HepG2 (cell line): ENCODE data around the gene MYO3A. TPM values are rescaled to one million over a fixed set of nuclear protein-coding genes. Genes with fewer than 3 reads are reported as not detected.

Source experiments
- ATAC-seq: fragments of 200-7000 bp; cut with Tn5 transposase; 3 replicates; pipeline ENCODE4 v1.9.1; 2020; ENCODE audit warnings: mild to moderate bottlenecking, moderate library complexity
- BruUV-seq: library from RNA; stranded (reverse); fragments of 400-500 nt; replicated peaks from 2 replicates; lab custom pipeline; 2021; lab: Mats Ljungman, UMichigan
- CTCF ChIA-PET: fragments of 300-600 bp; formaldehyde crosslinking; extraction: SDS; loops from one replicate; lab custom pipeline; 2021; ENCODE audit warnings: low total read pairs, inconsistent platforms, low intra/inter-chr PET ratio; lab: Yijun Ruan, JAX
- POLR2A ChIA-PET: fragments of 350-600 bp; sonication (Branson Sonifier 250); formaldehyde crosslinking; loops from one replicate; lab custom pipeline; 2020; ENCODE audit warnings: antibody characterized with exemption, inconsistent platforms; lab: Yijun Ruan, JAX
- DNase-seq: peaks from one replicate; pipeline ENCODE4 v3.0.0-alpha.2; 2015; ENCODE audit warnings: low spot score
- FAIRE-seq: peaks from 3 replicates; lab custom pipeline; 2011; peaks lifted over from hg19 to GRCh38; lab: Jason Lieb, UNC
- H2AFZ ChIP-seq: one replicate; pipeline ENCODE4 v1.6.1; 2011; ENCODE audit warnings: low read length, inconsistent platforms
- H3K27ac ChIP-seq: fragments of 300-600 bp; 3 replicates; pipeline ENCODE4 v1.8.0; 2011; ENCODE audit warnings: mixed run types, mild to moderate bottlenecking, mixed read lengths, low read length, inconsistent platforms; ENCODE audit not compliant: insufficient read depth; ENCODE audit errors: extremely low read length
- H3K27me3 ChIP-seq, 2 experiments: fragments of 200-600 bp in 1 of 2; 2 replicates in 1 of 2; 3 replicates in 1 of 2; pipeline versions ENCODE4 v1.6.0 to v1.8.0; 2011; ENCODE audit warnings: low read length in 2 of 2, mild to moderate bottlenecking in 2 of 2, moderate library complexity in 2 of 2, inconsistent platforms in 1 of 2; ENCODE audit not compliant: insufficient read depth in 2 of 2, control insufficient read depth in 1 of 2
- H3K36me3 ChIP-seq, 2 experiments: fragments of 200-600 bp in 1 of 2; replicated peaks in 1 of 2; 2 replicates in 1 of 2; 3 replicates in 1 of 2; pipeline versions ENCODE4 v1.5.1 to v1.8.0; 2011; ENCODE audit warnings: low read length in 2 of 2, inconsistent platforms in 1 of 2; ENCODE audit not compliant: insufficient read depth in 2 of 2, control insufficient read depth in 1 of 2
- H3K4me1 ChIP-seq: 2 replicates; pipeline ENCODE4 v1.5.1; 2012; ENCODE audit warnings: low read length, inconsistent platforms; ENCODE audit not compliant: insufficient read depth
- H3K4me2 ChIP-seq: 2 replicates; pipeline ENCODE4 v1.6.0; 2011; ENCODE audit warnings: low read depth, low read length, inconsistent platforms
- H3K4me3 ChIP-seq, 3 experiments: fragments of 200-600 bp in 1 of 3; sonication (generic), shearing (Covaris generic) in 1 of 3; replicated peaks in 1 of 3; 2 replicates each; pipeline ENCODE4 v1.5.1; 2011 to 2016; ENCODE audit warnings: low read length in 3 of 3, inconsistent platforms in 2 of 3, low read depth in 2 of 3, mild to moderate bottlenecking in 2 of 3, control low read depth in 1 of 3, mixed read lengths in 1 of 3; ENCODE audit not compliant: insufficient read depth in 1 of 3
- H3K79me2 ChIP-seq: one replicate; pipeline ENCODE4 v1.6.1; 2011; ENCODE audit warnings: low read length, inconsistent platforms; ENCODE audit not compliant: insufficient read depth
- H3K9ac ChIP-seq: 2 replicates; pipeline ENCODE4 v1.6.0; 2011; ENCODE audit warnings: mild to moderate bottlenecking, low read depth, low read length, inconsistent platforms; ENCODE audit not compliant: insufficient read depth
- H3K9me3 ChIP-seq: 2 replicates; pipeline ENCODE4 v1.5.1; 2012; ENCODE audit warnings: mild to moderate bottlenecking, low read length
- H4K20me1 ChIP-seq: 2 replicates; pipeline ENCODE4 v1.6.0; 2011; ENCODE audit warnings: inconsistent platforms, mild to moderate bottlenecking, low read length, moderate library complexity; ENCODE audit not compliant: insufficient read depth
- NKX3-1 ChIP-seq: sonication (generic); formaldehyde crosslinking; IDR thresholded peaks from 2 replicates; pipeline ENCODE4 v1.5.0; 2020; ENCODE audit warnings: missing genetic modification reagents
- SP140L ChIP-seq: sonication (generic); formaldehyde crosslinking; IDR thresholded peaks from 2 replicates; pipeline ENCODE4 v1.4.0; 2020; ENCODE audit warnings: missing genetic modification reagents, borderline replicate concordance
- ZNF329 ChIP-seq: sonication (generic); formaldehyde crosslinking; IDR thresholded peaks from 2 replicates; pipeline ENCODE4 v1.9.0; 2021; ENCODE audit warnings: low read depth, mild to moderate bottlenecking, missing genetic modification reagents
- ZNF431 ChIP-seq: sonication (generic); formaldehyde crosslinking; IDR thresholded peaks from 2 replicates; pipeline ENCODE4 v1.9.0; 2022; ENCODE audit warnings: missing genetic modification reagents, low read depth, mild to moderate bottlenecking, borderline replicate concordance
- WGBS: methylation state at CpG from one replicate; pipeline ENCODE4 v1.1.6; 2017; ENCODE audit warnings: low lambda C conversion rate; 5-methylcytosine and 5-hydroxymethylcytosine counted together
- in situ Hi-C: cut with HindIII; loops from 2 replicates; pipeline ENCODE4 v1.10.0; 2017; ENCODE audit warnings: low pct_unique_long_range_greater_than_20kb; ENCODE audit not compliant: extremely low pct_ligation_motif_present
- intact Hi-C: fragments of 100-400 bp; cut with micrococcal nuclease; formaldehyde crosslinking; loops from one replicate; pipeline ENCODE4 v1.10.0; 2022; ENCODE audit not compliant: unreplicated experiment
- polyA plus RNA-seq, 8 experiments: library from polyadenylated mRNA; depleted of rRNA in 3 of 8; stranded (reverse) in 7 of 8; unstranded in 1 of 8; fragments of >200 nt; fragmentation: Illumina TruSeq in 4 of 8; extraction: Trizol in 4 of 8; gene quantifications; 2 replicates each; pipeline versions ENCODE4 v1.2.1 to v1.2.3, GENCODE V29; 2011 to 2016; ENCODE audit warnings: low read depth in 4 of 8, missing spikeins in 1 of 8, mixed read lengths in 1 of 8; ENCODE audit not compliant: insufficient read depth in 1 of 8
- total RNA-seq, 5 experiments: library from RNA; depleted of rRNA; stranded (reverse); fragments of >200 nt; fragmentation: Illumina TruSeq; extraction: Trizol; gene quantifications; 2 replicates each; pipeline ENCODE4 v1.2.3, GENCODE V29; 2016; ENCODE audit warnings: low read depth in 1 of 5
- TF ChIP-seq, protein P1 (sequence below): sonication (generic); formaldehyde crosslinking; conservative IDR thresholded peaks from 2 replicates; pipeline ENCODE4 v1.8.0; 2022; ENCODE audit warnings: low read depth, missing genetic modification reagents
- TF ChIP-seq, protein P2 (sequence below): sonication (generic); formaldehyde crosslinking; IDR thresholded peaks from 2 replicates; pipeline ENCODE4 v1.4.0; 2020; ENCODE audit warnings: missing genetic modification reagents
- TF ChIP-seq, protein P3 (sequence below): sonication (generic); formaldehyde crosslinking; IDR thresholded peaks from 2 replicates; pipeline ENCODE4 v1.8.0; 2022; ENCODE audit warnings: mild to moderate bottlenecking, missing genetic modification reagents

MYO3A gene
- total and polyA plus RNA-seq, 2 of the 13 experiments (the other 11 are each of a cell fraction or from before 2014, with no cell fraction given) = not detected

DNA sequence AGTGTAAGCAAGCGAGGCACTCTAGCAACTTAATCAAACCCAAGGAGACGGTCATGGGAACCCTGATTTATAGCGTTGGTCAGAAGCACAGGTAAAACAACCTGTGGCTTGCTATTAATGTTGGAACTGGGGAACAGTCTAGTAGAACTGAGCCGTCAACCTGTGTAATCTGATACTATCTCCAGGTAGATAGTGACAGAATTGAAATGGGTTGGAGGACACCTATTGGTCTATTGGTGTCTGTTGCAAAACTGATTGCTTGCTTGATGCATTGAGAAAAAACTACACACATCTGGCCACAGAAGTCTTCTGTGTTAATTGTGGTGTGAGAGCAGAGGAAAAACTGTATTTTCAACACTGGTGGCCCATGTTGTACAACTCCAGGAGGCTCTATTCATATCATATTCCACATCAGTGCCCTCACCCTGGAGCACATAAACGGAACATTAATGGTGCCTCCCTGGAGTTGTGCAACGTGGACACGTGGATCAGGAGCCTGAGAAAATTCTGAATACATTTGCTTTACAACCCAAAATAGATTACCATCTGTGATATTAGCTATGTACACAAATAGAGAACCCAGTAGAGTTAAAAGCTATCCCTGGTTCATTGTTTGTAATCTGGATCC is 112.2 kb downstream of the MYO3A start:
- ChIA-PET POLR2A (no interaction called here), CTCF (no interaction called here)
- Histone ChIP-seq H3K36me3 (no peaks in the 10 kb centered on the region), H3K9ac (no peak overlapping the region), H3K4me1 (no peaks in the 10 kb centered on the region), H2AFZ (no peak overlapping the region), H3K9me3 (no peaks in the 10 kb centered on the region; the same call in 1 of the 2 replicates), H3K79me2 (no peaks in the 10 kb centered on the region), H3K27me3 (no peaks in the 10 kb centered on the region), H3K27ac (no peak overlapping the region), H4K20me1 (no peaks in the 10 kb centered on the region)
- no peak for DNase-seq
- intact Hi-C loops (no loop called here), in situ Hi-C loops (no loop called here)
- BruUV-seq = no TSS peak
- no peak for FAIRE-seq
- no peak for ATAC-seq
- TF ChIP-seq, protein P1, sequence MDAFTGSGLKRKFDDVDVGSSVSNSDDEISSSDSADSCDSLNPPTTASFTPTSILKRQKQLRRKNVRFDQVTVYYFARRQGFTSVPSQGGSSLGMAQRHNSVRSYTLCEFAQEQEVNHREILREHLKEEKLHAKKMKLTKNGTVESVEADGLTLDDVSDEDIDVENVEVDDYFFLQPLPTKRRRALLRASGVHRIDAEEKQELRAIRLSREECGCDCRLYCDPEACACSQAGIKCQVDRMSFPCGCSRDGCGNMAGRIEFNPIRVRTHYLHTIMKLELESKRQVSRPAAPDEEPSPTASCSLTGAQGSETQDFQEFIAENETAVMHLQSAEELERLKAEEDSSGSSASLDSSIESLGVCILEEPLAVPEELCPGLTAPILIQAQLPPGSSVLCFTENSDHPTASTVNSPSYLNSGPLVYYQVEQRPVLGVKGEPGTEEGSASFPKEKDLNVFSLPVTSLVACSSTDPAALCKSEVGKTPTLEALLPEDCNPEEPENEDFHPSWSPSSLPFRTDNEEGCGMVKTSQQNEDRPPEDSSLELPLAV = no peak
- TF ChIP-seq, protein P2, sequence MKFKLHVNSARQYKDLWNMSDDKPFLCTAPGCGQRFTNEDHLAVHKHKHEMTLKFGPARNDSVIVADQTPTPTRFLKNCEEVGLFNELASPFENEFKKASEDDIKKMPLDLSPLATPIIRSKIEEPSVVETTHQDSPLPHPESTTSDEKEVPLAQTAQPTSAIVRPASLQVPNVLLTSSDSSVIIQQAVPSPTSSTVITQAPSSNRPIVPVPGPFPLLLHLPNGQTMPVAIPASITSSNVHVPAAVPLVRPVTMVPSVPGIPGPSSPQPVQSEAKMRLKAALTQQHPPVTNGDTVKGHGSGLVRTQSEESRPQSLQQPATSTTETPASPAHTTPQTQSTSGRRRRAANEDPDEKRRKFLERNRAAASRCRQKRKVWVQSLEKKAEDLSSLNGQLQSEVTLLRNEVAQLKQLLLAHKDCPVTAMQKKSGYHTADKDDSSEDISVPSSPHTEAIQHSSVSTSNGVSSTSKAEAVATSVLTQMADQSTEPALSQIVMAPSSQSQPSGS = no peak
- TF ChIP-seq NKX3-1 (CRISPR knock-in tag) (no peak), SP140L (CRISPR knock-in tag) (no peak), ZNF329 (CRISPR knock-in tag) (no peak), ZNF431 (no peak)
- TF ChIP-seq, protein P3, sequence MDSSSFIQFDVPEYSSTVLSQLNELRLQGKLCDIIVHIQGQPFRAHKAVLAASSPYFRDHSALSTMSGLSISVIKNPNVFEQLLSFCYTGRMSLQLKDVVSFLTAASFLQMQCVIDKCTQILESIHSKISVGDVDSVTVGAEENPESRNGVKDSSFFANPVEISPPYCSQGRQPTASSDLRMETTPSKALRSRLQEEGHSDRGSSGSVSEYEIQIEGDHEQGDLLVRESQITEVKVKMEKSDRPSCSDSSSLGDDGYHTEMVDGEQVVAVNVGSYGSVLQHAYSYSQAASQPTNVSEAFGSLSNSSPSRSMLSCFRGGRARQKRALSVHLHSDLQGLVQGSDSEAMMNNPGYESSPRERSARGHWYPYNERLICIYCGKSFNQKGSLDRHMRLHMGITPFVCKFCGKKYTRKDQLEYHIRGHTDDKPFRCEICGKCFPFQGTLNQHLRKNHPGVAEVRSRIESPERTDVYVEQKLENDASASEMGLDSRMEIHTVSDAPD (CRISPR knock-in tag) = no peak
- TF ChIP-seq, all 625 proteins: peak for 0
- Histone ChIP-seq H3K4me2 (no peak overlapping the region), H3K4me3 (no peak overlapping the region)
- 22% methylated on average over 7 of the region's 7 CpGs for WGBS
